ES-I3 (cell line): Measurements from ENCODE around the gene PDE3A.

ENCODE experiments used
- H3K36me3 ChIP-seq: 2 replicates; pipeline ENCODE4 v1.6.1; 2013; ENCODE audit warnings: mild to moderate bottlenecking, low read length, control low read depth, moderate library complexity; ENCODE audit not compliant: insufficient read depth
- H3K4me1 ChIP-seq: 2 replicates; pipeline ENCODE4 v1.6.1; 2013; ENCODE audit warnings: mild to moderate bottlenecking, control low read depth, low read length; ENCODE audit not compliant: insufficient read depth
- H3K9ac ChIP-seq: 2 replicates; pipeline ENCODE4 v1.6.1; 2013; ENCODE audit warnings: low read depth, mild to moderate bottlenecking, low read length, moderate library complexity
- H3K9me3 ChIP-seq: 2 replicates; pipeline ENCODE4 v1.6.1; 2013; ENCODE audit warnings: mild to moderate bottlenecking, low read length, moderate library complexity; ENCODE audit not compliant: control insufficient read depth, insufficient read depth

The PDE3A gene

GRCh38 chr12:20423557-20423956 is 55.2 kb downstream of the PDE3A start:
- H3K4me1 ChIP-seq, result no peaks in the 10 kb centered on the region
- H3K9me3 ChIP-seq, result no peaks in the 10 kb centered on the region
- H3K36me3 ChIP-seq, result no peaks in the 10 kb centered on the region
- H3K9ac ChIP-seq, result no peak overlapping the region

- Histone ChIP-seq H3K9me3 (no peaks in the 10 kb centered on the region), H3K36me3 (no peaks in the 10 kb centered on the region), H3K4me1 (no peaks in the 10 kb centered on the region), H3K9ac (no peak overlapping the region)
Measured at GRCh38 chr12:20424841-20425240, 56.5 kb downstream of the PDE3A start.

- Histone ChIP-seq H3K4me1 (no peaks in the 10 kb centered on the region; the same call in 1 of the 2 replicates), H3K9me3 (no peaks in the 10 kb centered on the region), H3K36me3 (no peaks in the 10 kb centered on the region), H3K9ac (no peak overlapping the region)
Measured at GRCh38 chr12:20426191-20426590, 57.9 kb downstream of the PDE3A start.

DNA sequence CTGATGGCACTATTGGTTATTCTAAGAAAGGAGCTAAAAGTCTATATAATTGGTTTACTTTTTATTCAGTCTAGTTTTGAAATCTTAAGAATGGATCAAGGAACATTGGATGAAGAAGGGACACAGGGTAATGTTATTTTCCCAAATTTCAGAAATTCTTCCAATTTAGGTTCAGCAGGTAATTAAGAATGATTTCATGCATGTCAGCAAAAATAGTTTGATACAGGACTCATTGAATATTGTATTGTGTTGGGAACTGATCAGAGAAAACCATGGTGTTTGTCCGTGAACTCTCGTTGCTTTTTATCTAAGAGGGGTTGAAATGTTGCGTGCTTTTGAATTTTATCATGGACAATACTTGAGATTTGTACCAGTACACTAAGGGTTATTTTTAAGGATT is 58.6 kb downstream of the PDE3A start:
- Histone ChIP-seq H3K36me3 (no peaks in the 10 kb centered on the region), H3K4me1 (peaks cover 1% of the 10 kb centered on the region; the same call in 1 of the 2 replicates), H3K9ac (no peak overlapping the region), H3K9me3 (no peaks in the 10 kb centered on the region)

GRCh38 chr12:20429852-20430251 is 61.5 kb downstream of the PDE3A start:
- H3K9ac ChIP-seq, result no peak overlapping the region
- H3K36me3 ChIP-seq, result no peaks in the 10 kb centered on the region
- H3K4me1 ChIP-seq, result peaks cover 4% of the 10 kb centered on the region; the same call in 1 of the 2 replicates
- no peaks in the 10 kb centered on the region for H3K9me3 ChIP-seq

- no peak overlapping the region for H3K9ac ChIP-seq
- peaks cover 7% of the 10 kb centered on the region; the same call in 1 of the 2 replicates for H3K4me1 ChIP-seq
- H3K9me3 ChIP-seq, result no peaks in the 10 kb centered on the region
- no peaks in the 10 kb centered on the region for H3K36me3 ChIP-seq
Measured at GRCh38 chr12:20432290-20432689, 64.0 kb downstream of the PDE3A start.

DNA sequence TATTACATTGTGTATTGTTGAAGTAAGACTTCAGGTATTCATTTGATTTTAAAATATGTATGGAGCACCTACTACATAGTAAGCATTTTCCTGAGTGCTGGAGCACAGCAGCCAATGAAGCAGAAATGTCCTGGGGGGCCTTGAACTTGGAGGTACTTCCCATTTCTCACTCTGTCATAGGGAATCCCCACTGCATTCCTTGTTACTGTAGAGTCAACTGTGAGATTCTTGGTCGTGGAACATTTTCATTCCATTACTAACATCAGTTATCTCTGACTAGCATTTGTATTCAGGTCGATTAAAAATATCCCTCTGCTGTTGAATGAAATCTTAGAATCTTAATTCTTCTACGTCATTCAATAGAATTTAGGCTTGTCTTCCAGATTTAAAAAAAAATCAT is 66.7 kb downstream of the PDE3A start:
- Histone ChIP-seq H3K9ac (no peak overlapping the region), H3K4me1 (peaks cover 7% of the 10 kb centered on the region; the same call in 1 of the 2 replicates), H3K9me3 (no peaks in the 10 kb centered on the region), H3K36me3 (no peaks in the 10 kb centered on the region)

DNA sequence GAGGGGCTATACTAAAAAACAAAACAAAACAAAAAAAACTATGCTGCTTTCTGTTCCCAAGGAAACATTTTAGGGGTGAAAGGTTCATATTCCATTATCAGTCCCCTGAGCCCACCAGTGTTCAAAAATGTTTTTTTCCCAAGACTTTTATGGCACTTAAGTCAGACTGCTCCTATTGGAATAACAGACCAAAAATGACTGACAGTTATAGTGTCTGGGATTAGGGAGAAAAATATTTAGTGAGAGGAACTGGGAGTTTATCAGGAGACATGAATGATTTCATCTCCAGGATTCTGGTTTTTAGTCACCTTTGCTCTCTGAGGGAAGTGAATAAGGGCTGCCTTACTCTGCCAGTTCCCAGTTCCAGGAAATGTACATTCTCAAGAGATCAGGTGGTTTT is 68.0 kb downstream of the PDE3A start:
- peaks cover 7% of the 10 kb centered on the region; the same call in 1 of the 2 replicates for H3K4me1 ChIP-seq
- no peak overlapping the region for H3K9ac ChIP-seq
- no peaks in the 10 kb centered on the region for H3K36me3 ChIP-seq
- no peaks in the 10 kb centered on the region for H3K9me3 ChIP-seq

DNA sequence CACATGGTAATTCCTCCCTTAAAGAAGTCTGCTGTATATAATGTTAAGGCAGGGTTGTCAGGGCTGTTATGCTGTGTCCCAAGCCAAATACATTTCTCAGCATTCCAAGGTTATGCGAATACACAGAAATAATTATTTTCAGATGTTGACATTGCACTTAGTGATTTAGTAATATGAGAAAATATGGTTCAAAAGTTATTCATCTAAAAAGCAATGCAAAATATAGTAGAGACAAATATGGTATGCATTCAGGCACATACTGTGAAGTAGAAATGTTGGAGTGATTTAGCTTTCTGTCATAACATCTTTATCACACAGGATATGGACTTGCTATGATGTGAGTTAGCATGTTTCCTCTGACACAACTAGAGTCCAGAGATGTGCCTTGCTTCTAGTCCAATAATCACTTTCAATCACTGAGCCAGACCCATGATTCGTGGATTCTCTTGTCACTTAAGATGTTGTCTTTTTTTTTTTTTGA is 70.0 kb downstream of the PDE3A start:
- H3K9ac ChIP-seq, result no peak overlapping the region
- no peaks in the 10 kb centered on the region; the same call in 1 of the 2 replicates for H3K9me3 ChIP-seq
- H3K36me3 ChIP-seq, result no peaks in the 10 kb centered on the region
- H3K4me1 ChIP-seq, result peaks cover 3% of the 10 kb centered on the region; the same call in 1 of the 2 replicates

GRCh38 chr12:20439626-20440025 is 71.3 kb downstream of the PDE3A start:
- H3K9me3 ChIP-seq, result no peaks in the 10 kb centered on the region; the same call in 1 of the 2 replicates

DNA sequence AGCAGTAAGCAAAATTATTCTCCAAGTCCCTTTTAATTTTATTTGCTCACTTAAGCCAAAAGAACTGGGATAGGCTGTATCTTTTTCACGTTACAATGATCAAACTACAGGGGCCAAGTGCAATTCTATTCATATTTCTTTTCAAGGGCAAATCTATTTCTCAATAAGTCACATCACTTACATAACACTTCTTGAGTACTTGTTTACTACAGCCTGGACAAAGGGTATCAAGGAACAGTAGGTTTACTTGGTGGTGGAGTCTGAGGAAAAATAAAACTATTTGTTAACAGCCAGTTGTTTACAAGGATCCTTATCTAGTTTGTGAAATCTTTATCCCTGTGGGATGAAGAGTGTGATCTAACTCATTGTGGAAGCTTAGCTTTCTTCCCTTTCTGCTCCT is 72.1 kb downstream of the PDE3A start:
- Histone ChIP-seq H3K36me3 (no peaks in the 10 kb centered on the region), H3K4me1 (peaks cover 17% of the 10 kb centered on the region; the same call in 1 of the 2 replicates), H3K9me3 (no peaks in the 10 kb centered on the region; the same call in 1 of the 2 replicates), H3K9ac (no peak overlapping the region)

More at GRCh38 chr12:20439626-20440025, 71.3 kb downstream of the PDE3A start:
- H3K36me3 ChIP-seq, result no peaks in the 10 kb centered on the region
- no peak overlapping the region for H3K9ac ChIP-seq
- H3K4me1 ChIP-seq, result peaks cover 12% of the 10 kb centered on the region; the same call in 1 of the 2 replicates

DNA sequence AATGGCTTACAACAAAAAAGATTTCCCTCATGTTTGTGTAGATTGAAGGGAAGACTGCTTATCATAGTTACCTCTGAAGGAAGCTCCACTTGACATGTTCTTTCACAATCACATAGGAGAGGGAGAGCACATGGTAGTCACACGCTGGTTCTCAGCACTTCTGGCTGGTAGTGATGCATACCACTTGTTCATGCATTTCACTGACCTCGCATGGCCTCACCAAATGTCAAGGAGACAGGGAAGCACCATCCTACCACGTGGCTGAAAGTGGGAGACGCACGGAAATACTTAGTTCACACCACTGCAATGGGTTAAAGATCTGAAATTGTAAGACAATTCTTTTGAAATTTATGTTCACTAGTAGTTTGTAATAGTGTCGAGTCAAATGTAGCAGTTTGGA is 74.0 kb downstream of the PDE3A start:
- Histone ChIP-seq H3K9ac (no peak overlapping the region), H3K36me3 (no peaks in the 10 kb centered on the region), H3K4me1 (peaks cover 14% of the 10 kb centered on the region; the same call in 1 of the 2 replicates), H3K9me3 (no peaks in the 10 kb centered on the region; the same call in 1 of the 2 replicates)

- Histone ChIP-seq H3K9me3 (no peaks in the 10 kb centered on the region; the same call in 1 of the 2 replicates), H3K36me3 (no peaks in the 10 kb centered on the region), H3K4me1 (peaks cover 14% of the 10 kb centered on the region; the same call in 1 of the 2 replicates), H3K9ac (no peak overlapping the region)
Measured at GRCh38 chr12:20443255-20443654, 74.9 kb downstream of the PDE3A start.

DNA sequence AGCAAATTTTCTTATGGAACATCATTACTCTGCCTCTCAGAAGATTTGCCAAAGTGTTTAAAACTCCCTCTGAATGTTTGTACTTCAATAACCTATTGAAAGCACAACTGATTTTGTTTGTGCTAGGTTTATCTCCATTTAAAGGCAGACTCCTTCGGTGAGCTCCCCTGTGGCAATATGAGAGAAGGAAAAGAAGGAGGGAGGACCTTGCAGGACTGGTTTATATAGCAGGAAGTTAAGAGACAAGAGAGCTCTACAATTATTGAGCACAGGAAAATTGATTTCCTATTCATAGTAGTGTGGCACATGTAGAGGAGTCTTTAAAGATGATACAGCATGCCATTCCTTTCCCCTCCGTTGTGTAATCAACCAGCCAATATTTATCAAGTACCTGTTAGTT is 75.5 kb downstream of the PDE3A start:
- peaks cover 14% of the 10 kb centered on the region; the same call in 1 of the 2 replicates for H3K4me1 ChIP-seq
- H3K9me3 ChIP-seq, result no peaks in the 10 kb centered on the region; the same call in 1 of the 2 replicates
- no peak overlapping the region for H3K9ac ChIP-seq
- H3K36me3 ChIP-seq, result no peaks in the 10 kb centered on the region

GRCh38 chr12:20444595-20445170 is 76.3 kb downstream of the PDE3A start:
- no peak overlapping the region for H3K9ac ChIP-seq
- peaks cover 14% of the 10 kb centered on the region; the same call in 1 of the 2 replicates for H3K4me1 ChIP-seq
- no peaks in the 10 kb centered on the region for H3K36me3 ChIP-seq
- no peaks in the 10 kb centered on the region; the same call in 1 of the 2 replicates for H3K9me3 ChIP-seq
